HG03342 (cell line): ENCODE data around the gene TBC1D2.
"Not testable (repeated sequence)": the region's sequence is repeated elsewhere in the genome, so short reads cannot be mapped to it uniquely, and the experiment has no call there.

ENCODE experiments used
- ATAC-seq: cut with Tn5 transposase; IDR thresholded peaks from one replicate; pipeline ENCODE4 v1.9.1; 2021; ENCODE audit warnings: mild to moderate bottlenecking, moderate library complexity; ENCODE audit not compliant: unreplicated experiment

Gene TBC1D2

DNA sequence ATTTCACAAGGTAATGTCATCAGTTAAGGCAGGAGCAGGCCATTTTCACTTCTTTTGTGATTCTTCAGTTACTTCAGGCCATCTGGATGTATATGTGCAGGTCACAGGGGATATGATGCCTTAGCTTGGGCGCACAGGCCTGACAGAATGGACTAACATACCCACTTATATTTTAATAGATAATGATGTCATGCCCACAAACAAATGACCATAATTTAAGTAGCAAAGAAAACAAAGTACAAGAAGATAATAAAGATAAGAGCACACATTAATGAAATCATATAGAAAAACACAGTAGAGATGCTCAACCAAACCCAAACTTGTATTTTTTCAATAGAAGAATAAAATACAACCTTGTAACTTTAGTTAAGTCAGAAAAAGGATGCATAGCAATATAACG is 19.7 kb upstream of the TBC1D2 start:
- ATAC-seq: no peak

- no peak for ATAC-seq
Observed at GRCh38 chr9:98272083-98272482, 16.6 kb upstream of the TBC1D2 start.

GRCh38 chr9:98271479-98271878 is 16.0 kb upstream of the TBC1D2 start:
- ATAC-seq: no peak

DNA sequence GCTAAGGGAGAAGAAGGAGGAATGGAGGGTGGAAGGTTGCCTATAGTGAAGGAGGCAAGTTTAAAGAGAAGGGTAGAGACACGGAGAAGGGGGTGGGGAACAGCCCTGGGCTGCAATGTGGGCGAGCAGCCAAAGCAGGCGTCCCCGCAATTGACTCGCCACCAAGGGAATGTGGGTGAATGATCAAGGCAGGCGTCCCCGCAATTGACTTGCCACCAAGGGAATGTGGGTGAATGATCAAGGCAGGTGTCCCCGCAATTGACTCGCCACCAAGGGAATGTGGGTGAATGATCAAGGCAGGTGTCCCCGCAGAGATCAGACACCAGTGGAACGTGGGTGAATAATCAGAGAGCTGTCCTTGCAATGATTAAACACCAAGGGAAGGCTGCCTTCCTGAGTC is 14.8 kb upstream of the TBC1D2 start:
- not testable (repeated sequence) for ATAC-seq

- not testable (repeated sequence) for ATAC-seq
Observed at GRCh38 chr9:98269652-98270051, 14.2 kb upstream of the TBC1D2 start.

DNA sequence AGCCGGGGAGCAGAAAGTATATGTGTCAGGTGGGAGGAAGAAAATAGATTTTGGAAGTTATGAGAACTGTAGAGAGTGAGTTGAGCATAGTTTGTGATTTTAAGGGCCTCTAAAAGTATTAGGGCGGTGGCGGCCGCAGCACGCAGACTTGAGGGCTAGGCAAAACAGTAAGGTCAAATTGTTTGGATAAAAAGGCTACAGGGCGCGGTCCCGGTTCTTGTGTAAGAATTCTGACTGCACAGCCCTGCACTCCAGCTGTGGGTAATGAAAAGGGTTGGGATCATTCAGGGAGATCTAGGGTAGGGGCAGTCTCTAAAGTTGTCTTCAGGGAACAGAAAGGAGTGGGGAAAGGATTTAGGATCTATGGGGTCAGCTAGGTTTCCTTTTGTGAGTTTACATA is 12.1 kb upstream of the TBC1D2 start:
- ATAC-seq: not testable (repeated sequence)

DNA sequence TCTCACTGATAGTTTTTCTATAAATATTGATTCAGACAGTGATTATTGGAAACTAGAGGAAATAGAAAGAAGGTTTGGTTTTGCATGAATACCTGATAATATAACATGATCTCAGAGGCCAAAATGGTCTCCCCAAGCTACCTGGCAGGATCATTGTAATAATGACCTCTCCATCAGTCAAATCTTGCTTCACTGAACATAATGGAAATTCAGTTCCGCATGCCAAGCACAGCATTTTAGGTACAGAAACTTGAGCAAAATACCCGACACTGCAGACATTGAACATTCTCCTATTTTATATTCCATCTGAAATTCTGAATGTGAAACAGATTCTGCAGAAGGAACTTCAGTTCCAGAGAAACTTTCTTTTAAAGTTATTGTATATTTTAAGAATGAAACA is 9.1 kb upstream of the TBC1D2 start:
- no peak for ATAC-seq

GRCh38 chr9:98263482-98264357 is 8.3 kb upstream of the TBC1D2 start:
- ATAC-seq: peak; percentile 88

GRCh38 chr9:98263080-98263479 is 7.6 kb upstream of the TBC1D2 start:
- ATAC-seq: no peak

DNA sequence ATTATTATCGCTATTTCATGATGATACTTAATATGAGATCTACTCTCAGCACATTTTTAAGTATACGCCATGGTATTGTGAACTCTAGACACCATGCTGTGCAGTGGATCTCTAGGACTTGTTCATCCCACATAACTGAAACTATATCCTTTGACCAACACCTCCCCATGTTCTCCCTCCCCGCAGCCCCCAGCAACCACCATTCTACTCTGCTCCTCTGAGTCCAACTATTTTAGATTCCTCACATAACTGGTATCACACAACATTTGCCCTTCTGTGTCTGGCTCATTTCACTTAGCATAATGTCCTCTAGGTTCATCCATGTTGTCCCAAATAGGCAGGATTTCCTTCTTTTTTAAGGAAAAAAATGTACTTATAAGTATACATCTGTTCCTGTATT is 6.6 kb upstream of the TBC1D2 start:
- no peak for ATAC-seq

- ATAC-seq: no peak
Observed at GRCh38 chr9:98260635-98261034, 5.2 kb upstream of the TBC1D2 start.

DNA sequence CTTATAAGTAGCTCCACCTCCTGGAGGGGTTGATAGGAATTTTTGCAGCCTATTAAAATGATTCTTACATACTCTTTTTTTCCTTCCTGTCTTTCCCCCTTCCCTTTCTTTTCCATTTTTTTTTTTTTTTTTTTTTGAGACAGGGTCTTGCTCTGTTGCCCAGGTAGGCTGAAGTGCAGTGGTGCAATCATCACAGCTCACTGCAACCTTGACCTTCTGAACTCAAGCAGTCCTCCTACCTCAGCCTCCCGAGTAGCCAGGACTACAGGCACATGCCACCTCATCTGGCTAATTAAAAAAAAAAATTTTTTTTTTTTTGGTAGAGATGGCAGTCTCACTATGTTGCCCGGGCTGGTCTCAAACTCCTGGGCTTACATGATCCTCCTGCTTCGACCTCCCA is 4.3 kb upstream of the TBC1D2 start:
- ATAC-seq: no peak

- no peak for ATAC-seq
Observed at GRCh38 chr9:98256756-98257155, 1.3 kb upstream of the TBC1D2 start.

GRCh38 chr9:98255061-98255577 is 330 bp downstream of the TBC1D2 start:
- no peak for ATAC-seq

DNA sequence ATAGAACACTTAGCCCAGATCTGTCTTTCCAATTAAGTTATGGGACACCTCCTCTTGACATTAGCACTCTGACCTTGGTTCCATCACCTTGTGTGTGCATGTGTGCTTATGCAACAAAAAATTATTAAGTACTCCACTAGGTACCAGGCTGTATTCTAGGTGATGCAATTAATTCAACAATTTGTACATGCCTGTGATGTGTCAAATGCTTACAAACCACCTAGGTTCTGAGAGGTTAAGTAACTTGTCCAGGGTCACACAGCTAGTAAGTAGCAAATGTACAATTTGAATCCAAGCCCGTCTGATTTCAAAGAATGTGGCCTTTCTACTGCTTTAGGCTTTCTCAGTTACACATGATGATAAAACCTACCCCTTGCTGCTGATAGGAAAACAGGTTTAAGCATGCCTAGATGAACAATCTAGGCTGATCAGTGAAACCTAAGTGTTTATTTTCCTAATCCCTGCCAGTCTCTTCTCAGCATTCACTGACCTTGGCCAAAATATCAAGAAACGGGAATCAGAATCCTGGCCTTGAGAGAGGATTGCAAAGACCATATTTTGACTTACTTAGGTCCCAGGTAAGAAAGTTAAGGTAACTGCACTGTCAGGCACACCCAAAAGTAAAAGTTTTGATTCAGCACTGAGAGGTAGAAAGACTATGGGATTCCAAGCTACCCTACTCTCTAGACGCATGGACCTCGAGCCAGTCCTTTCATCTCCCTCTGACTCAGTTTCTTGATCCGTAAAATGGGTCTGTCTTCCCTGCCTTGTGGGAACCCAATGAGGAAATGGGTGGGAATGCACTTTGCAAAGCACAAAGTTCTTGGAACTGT is 1.0 kb downstream of the TBC1D2 start:
- ATAC-seq: no peak

DNA sequence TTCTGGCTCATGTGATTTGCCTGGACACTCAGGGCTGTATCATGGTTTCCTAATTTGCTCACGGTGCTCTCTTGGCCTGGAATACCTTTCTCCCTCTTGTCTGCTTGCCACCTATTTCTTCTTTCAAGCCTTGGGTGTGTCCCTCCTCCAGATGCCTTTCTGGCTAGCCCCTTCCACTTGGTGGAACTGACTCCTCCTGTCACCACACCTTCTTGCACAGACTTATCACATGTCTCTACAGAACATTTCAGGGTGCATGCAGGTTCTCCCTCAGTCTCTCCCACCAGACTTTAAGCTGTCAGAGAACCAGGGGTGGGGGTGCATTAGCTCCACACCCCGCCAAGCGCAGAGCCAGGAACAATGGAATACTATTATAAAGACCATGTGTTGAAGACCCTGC is 1.9 kb downstream of the TBC1D2 start:
- no peak for ATAC-seq

GRCh38 chr9:98251551-98251950 is 3.9 kb downstream of the TBC1D2 start:
- no peak for ATAC-seq

DNA sequence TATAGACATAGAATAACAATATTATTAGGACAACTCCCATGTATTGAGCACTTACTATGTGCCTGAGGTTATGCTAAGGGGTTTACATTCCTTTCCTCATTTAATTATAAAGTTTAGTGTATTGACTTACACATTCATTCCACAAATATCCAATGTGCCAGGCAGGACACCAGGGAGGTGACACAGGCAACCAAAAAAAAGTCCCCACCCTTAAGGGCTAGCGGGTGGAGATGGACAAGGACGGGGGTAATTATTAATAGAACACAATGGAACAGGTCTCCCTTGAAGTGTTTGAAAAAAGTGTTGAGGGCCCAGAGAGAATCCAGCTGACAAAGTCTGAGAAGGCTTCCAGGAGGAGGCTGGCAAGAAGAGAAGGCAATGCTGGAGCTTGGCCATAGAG is 5.7 kb downstream of the TBC1D2 start:
- no peak for ATAC-seq

DNA sequence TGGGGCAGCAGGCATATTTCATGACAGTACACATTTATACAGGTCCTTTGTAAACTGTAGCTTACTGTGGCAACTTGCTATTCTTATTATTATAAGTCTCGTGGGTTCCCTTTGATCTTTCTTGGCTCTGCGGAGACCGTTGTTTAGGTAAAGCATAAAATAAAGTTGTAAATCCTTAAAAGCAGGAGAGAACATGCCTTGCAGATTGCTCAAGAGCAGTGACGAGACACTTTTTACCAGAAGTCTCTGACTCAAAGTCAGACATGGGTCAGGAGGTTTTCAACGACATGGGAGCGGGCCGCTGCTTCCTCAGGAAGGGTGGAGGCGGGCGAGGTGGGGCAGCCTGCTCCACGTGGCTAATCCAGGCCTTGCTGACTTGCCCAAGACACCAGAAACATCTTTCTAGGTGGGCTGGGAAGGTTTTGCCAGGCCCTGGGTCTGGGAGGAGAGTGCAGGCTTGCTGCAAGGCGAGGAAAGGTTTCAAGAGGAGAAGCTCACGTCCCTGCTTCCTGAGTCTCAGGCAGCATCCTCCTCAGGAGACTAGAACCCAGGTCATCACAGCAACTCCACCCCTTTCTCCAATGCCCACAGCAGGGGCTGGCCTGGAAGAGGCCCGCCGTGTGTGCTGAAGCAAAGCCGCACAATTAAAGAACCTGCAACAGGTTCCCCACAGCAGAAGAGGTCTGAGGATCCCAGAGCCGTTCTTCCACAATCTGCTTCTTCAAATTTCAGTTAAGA is 6.5 kb downstream of the TBC1D2 start:
- ATAC-seq: no peak

GRCh38 chr9:98247831-98248657 is 7.4 kb downstream of the TBC1D2 start:
- no peak for ATAC-seq
